AG04449 (cell line): Measurements from ENCODE around the gene SEMA3F.

Source experiments
- CTCF ChIA-PET: fragments of 350-600 bp; formaldehyde crosslinking; extraction: SDS; loops from one replicate; lab custom pipeline; 2021; ENCODE audit warnings: antibody characterized with exemption; lab: Yijun Ruan, JAX
- POLR2A ChIA-PET: fragments of 400-600, 350-600 bp; formaldehyde crosslinking; extraction: SDS; loops from one replicate; lab custom pipeline; 2020; ENCODE audit warnings: antibody characterized with exemption, inconsistent platforms; lab: Yijun Ruan, JAX
- DNase-seq: peaks from one replicate; pipeline ENCODE4 v3.0.0-alpha.2; 2010; ENCODE audit warnings: low read depth, low spot score
- H3K4me3 ChIP-seq: 2 replicates; pipeline ENCODE4 v1.5.1; 2011; ENCODE audit warnings: low read depth, mild to moderate bottlenecking, control low read depth, low read length
- TF ChIP-seq, protein P1 (sequence below): IDR thresholded peaks from one replicate; pipeline ENCODE4 v1.5.1; 2011; ENCODE audit warnings: mild to moderate bottlenecking, moderate library complexity, low read length, control low read depth, inconsistent platforms; ENCODE audit not compliant: insufficient read depth; ENCODE audit errors: missing control alignments

SEMA3F gene

GRCh38 chr3:50181985-50182384 lies 26.9 kb downstream of the SEMA3F start:
- TF ChIP-seq, protein P1, sequence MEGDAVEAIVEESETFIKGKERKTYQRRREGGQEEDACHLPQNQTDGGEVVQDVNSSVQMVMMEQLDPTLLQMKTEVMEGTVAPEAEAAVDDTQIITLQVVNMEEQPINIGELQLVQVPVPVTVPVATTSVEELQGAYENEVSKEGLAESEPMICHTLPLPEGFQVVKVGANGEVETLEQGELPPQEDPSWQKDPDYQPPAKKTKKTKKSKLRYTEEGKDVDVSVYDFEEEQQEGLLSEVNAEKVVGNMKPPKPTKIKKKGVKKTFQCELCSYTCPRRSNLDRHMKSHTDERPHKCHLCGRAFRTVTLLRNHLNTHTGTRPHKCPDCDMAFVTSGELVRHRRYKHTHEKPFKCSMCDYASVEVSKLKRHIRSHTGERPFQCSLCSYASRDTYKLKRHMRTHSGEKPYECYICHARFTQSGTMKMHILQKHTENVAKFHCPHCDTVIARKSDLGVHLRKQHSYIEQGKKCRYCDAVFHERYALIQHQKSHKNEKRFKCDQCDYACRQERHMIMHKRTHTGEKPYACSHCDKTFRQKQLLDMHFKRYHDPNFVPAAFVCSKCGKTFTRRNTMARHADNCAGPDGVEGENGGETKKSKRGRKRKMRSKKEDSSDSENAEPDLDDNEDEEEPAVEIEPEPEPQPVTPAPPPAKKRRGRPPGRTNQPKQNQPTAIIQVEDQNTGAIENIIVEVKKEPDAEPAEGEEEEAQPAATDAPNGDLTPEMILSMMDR: no peak
- CTCF ChIA-PET: interaction anchor here (1.3 to 25.9 kb wide), 5 partner anchors 7 to 77 kb away, joined by 3 to 1029 read pairs (median 283); partner anchors contain the start of genes GNAT1 and SLC38A3
- DNase-seq: no peak
- H3K4me3 ChIP-seq: no peak overlapping the region
- POLR2A ChIA-PET: interaction anchor here (1.1 kb wide), 1 partner anchor 59 kb away, joined by 3 read pairs; no protein-coding TSS in a partner anchor

DNA sequence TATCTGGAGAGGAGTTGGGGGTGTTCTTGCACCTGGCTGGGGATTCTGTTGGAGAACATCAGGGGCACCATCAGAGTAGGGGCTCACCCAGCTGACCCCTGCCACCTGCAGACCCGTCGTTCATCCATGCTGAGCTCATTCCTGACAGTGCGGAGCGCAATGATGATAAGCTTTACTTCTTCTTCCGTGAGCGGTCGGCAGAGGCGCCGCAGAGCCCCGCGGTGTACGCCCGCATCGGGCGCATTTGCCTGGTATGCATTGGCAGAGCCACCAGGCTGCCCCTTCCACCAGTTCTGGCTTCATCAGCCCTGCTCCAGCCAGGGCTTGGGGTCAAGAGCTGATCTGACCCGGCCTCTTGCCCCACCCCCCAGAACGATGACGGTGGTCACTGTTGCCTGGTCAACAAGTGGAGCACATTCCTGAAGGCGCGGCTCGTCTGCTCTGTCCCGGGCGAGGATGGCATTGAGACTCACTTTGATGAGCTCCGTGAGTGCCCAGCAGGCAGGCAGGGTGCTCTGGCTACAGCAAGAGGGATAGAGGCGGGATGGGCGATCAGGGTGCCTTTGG lies 27.5 kb downstream of the SEMA3F start:
- TF ChIP-seq, protein P1: no peak
- CTCF ChIA-PET: interaction anchor here (16.0 to 25.9 kb wide), 4 partner anchors 6 to 57 kb away, joined by 283 to 1029 read pairs (median 550); partner anchors contain the start of genes GNAT1 and SLC38A3
- no peak overlapping the region for H3K4me3 ChIP-seq
- DNase-seq: no peak
- POLR2A ChIA-PET: no interaction called here

- CTCF ChIA-PET: interaction anchor here (16.0 to 25.9 kb wide), 4 partner anchors 5 to 58 kb away, joined by 283 to 1029 read pairs (median 550); partner anchors contain the start of genes GNAT1 and SLC38A3
- POLR2A ChIA-PET: no interaction called here
- TF ChIP-seq, protein P1: no peak
- H3K4me3 ChIP-seq: no peak overlapping the region
- DNase-seq: no peak
These were observed 28.6 kb downstream of the SEMA3F start for GRCh38 chr3:50183755-50184154.

DNA sequence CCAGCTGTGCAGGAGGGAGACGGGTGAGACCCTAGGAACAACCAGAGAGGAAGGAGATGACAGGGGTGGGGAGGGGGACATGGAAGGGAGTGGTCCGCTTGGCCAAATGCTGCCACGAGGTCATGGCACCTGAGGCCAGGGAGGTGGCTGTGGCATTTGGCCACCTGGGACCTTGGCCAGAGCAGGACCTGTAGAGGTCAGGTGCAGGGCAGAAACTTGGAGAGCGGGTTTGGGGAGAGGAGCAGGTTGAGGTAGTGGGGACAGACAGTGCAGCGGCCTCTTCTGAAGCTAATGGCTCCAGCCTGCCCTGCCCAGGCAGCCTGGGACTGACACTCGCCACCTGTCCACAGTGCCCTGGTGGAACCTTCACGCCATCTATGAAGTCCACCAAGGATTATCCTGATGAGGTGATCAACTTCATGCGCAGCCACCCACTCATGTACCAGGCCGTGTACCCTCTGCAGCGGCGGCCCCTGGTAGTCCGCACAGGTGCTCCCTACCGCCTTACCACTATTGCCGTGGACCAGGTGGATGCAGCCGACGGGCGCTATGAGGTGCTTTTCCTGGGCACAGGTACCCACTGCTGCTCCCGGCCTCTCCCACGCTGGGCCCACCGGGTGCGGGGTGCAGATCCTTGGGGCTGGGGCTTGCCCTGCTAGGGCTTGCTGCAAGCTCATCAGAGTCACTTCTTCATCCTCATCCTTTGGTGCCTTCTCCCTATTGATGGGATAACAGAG lies 29.3 kb downstream of the SEMA3F start:
- DNase-seq: no peak
- POLR2A ChIA-PET: no interaction called here
- H3K4me3 ChIP-seq: no peak overlapping the region
- CTCF ChIA-PET: interaction anchor here (16.0 to 25.9 kb wide), 4 partner anchors 5 to 59 kb away, joined by 283 to 1029 read pairs (median 550); partner anchors contain the start of genes GNAT1 and SLC38A3
- TF ChIP-seq, protein P1: no peak

DNA sequence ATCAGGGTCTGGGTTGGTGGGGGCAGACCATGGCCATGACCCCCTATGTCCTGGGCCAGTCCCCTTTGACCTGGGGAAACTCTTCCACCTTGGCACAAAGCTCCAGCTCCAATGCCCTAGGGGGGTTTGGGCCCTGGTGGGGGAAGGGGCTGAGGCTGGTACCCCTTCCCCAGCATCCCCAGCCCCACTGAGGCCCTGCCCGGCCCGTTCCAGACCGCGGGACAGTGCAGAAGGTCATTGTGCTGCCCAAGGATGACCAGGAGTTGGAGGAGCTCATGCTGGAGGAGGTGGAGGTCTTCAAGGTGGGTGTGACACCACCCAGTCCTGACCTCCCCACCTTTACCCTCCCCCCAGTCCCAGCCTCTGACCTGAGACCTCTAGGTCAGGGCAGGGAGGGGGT lies 30.1 kb downstream of the SEMA3F start:
- TF ChIP-seq, protein P1: no peak
- ChIA-PET CTCF (interaction anchor here (16.0 to 25.9 kb wide), 4 partner anchors 4 to 59 kb away, joined by 283 to 1029 read pairs (median 550); partner anchors contain the start of genes GNAT1 and SLC38A3), POLR2A (no interaction called here)
- no peak for DNase-seq
- H3K4me3 ChIP-seq: no peak overlapping the region

GRCh38 chr3:50186096-50186495 lies 31.0 kb downstream of the SEMA3F start:
- H3K4me3 ChIP-seq: no peak overlapping the region
- TF ChIP-seq, protein P1: no peak
- ChIA-PET CTCF (interaction anchor here (1.4 to 25.9 kb wide), 5 partner anchors 3 to 347 kb away, joined by 3 to 1029 read pairs (median 283); partner anchors contain the start of genes GNAT1 and SLC38A3), POLR2A (no interaction called here)
- no peak for DNase-seq
